ENCODE data around the gene PRR3. TPM values are rescaled to one million over a fixed set of nuclear protein-coding genes. Genes with fewer than 3 reads are reported as not detected.

PRR3 gene
- total and polyA plus RNA-seq, 9 donors: 8.6 to 35.0 (median 20.9) TPM

DNA sequence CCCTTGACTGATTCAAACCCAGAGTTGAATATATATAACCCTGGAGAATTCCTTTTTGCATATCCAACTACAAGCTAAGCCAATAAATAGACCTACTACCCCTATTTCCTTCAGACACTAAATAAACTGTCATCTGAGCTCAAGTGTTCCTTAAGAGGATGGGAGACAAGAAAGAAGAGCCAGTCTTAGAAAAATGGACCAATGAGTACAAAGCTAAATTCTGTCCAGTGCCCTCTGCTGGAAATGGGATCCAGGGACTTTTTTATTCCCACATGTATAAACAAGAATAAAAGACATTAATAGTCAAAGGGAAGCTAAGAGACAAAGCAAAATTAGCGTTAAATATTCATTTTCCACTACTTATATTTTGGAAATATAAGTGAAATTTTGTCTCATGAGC, 55.1 kb downstream of the PRR3 start:
- 40 to 51% (median 51%) methylated on average over 1 of the region's 1 CpG for WGBS, 3 donors
- Histone ChIP-seq H3K27ac (no peak overlapping the region), H3K4me3 (no peak overlapping the region), H3K9me3 (no peaks in the 10 kb centered on the region), H3K27me3 (no peaks in the 10 kb centered on the region), H3K4me1 (ENCODE audit: insufficient read depth) (peaks cover 10% of the 10 kb centered on the region), H3K36me3 (no peaks in the 10 kb centered on the region)
- no peak for DNase-seq
- TF ChIP-seq EP300 (IDR thresholded peaks at IDR 0.05): no peak
- TF ChIP-seq, protein P1, sequence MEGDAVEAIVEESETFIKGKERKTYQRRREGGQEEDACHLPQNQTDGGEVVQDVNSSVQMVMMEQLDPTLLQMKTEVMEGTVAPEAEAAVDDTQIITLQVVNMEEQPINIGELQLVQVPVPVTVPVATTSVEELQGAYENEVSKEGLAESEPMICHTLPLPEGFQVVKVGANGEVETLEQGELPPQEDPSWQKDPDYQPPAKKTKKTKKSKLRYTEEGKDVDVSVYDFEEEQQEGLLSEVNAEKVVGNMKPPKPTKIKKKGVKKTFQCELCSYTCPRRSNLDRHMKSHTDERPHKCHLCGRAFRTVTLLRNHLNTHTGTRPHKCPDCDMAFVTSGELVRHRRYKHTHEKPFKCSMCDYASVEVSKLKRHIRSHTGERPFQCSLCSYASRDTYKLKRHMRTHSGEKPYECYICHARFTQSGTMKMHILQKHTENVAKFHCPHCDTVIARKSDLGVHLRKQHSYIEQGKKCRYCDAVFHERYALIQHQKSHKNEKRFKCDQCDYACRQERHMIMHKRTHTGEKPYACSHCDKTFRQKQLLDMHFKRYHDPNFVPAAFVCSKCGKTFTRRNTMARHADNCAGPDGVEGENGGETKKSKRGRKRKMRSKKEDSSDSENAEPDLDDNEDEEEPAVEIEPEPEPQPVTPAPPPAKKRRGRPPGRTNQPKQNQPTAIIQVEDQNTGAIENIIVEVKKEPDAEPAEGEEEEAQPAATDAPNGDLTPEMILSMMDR (IDR thresholded peaks at IDR 0.05): peak in 1 of 3 donors; percentile 32
- intact Hi-C loops (cut with DNase I): no loop called here

DNA sequence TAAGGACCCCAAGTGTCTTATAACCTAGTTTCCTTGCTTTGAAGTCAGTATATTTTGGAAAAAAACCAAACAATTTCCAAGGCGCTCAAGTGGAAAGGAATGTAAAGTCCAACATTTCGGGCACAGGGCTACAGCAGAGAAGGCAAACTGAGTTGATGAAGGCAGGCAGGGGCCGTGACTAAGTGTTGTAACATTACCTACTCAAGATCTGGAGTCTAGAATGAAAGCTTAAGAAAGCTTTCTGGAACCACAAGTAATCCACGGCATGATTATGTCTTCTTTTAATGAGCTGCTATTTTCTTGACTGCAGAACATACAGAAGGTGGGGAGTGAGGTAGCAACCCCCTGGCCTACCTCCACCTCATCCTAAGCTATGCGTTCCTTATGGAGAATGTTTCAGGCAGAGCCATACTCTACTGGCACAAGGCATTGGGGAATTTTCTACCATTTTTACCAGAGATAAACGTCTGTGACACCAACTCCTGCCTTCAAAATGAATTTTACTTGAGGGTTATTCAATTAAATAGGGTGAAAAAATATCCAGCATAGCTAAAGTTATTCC, 55.7 kb downstream of the PRR3 start:
- no peak for DNase-seq
- H3K4me3 ChIP-seq: no peak overlapping the region
- H3K4me1 ChIP-seq (ENCODE audit: insufficient read depth): peaks cover 10% of the 10 kb centered on the region
- no peaks in the 10 kb centered on the region for H3K9me3 ChIP-seq
- 17 to 29% (median 24%) methylated on average over 6 of the region's 6 CpGs for WGBS, 3 donors
- no peaks in the 10 kb centered on the region for H3K27me3 ChIP-seq
- H3K36me3 ChIP-seq: no peaks in the 10 kb centered on the region
- TF ChIP-seq POLR2A (IDR thresholded peaks at IDR 0.05) (no peak), EP300 (IDR thresholded peaks at IDR 0.05) (no peak)
- TF ChIP-seq, protein P1 (IDR thresholded peaks at IDR 0.05): no peak
- H3K27ac ChIP-seq: peak overlapping the region in 1 of 2 donors; percentile 22
- intact Hi-C loops (cut with DNase I): no loop called here

MicroRNAs within 50 kb of the gene (microRNA counts, 767-probe panel; counts per million panel counts)
- 530 counts per million, percentile 78 among the panel's probes with 10 or more counts for microRNA hsa-miR-877-5p

Small RNA genes within 50 kb of the gene (microRNA-seq; reads per million reads assigned to microRNA genes)
- gene MIR877: 7.0 to 16.7 (median 15.5) reads per million in 3 donors

Small RNA genes within 50 kb of the gene (small RNA-seq; reads per million reads assigned to genes)
- 0.45 reads per million for gene MIR877

Other genes starting within 250 kb of the PRR3 start
- gene TRIM39, start 230.4 kb upstream of the PRR3 start, total RNA-seq: 10 to 100 TPM in 5 of 7 donors, 1 to 10 TPM in 2; 7.6 to 16.4 (median 14.3) TPM
- 10 to 100 TPM; 11.8 to 16.7 TPM for gene TRIM39, start 230.4 kb upstream of the PRR3 start, polyA plus RNA-seq
- 100 to 1,000 TPM in 1 of 7 donors, 10 to 100 TPM in 6; 31.0 to 104 (median 44.5) TPM for gene RPP21, start 212.1 kb upstream of the PRR3 start, total RNA-seq
- 100 to 1,000 TPM in 1 of 2 donors, 10 to 100 TPM in 1; 14.2 to 106 TPM for gene RPP21, start 212.1 kb upstream of the PRR3 start, polyA plus RNA-seq
- 100 to 1,000 TPM; 181 to 322 (median 238) TPM for gene HLA-E, start 67.8 kb upstream of the PRR3 start, total RNA-seq
- gene HLA-E, start 67.8 kb upstream of the PRR3 start, polyA plus RNA-seq: 100 to 1,000 TPM; 332 to 614 TPM
- gene GNL1, start 806 bp upstream of the PRR3 start, total RNA-seq: 100 to 1,000 TPM in 4 of 7 donors, 10 to 100 TPM in 3; 42.4 to 128 (median 103) TPM
- gene GNL1, start 806 bp upstream of the PRR3 start, polyA plus RNA-seq: 10 to 100 TPM; 77.8 to 80.4 TPM
- 10 to 100 TPM; 16.3 to 50.5 (median 36.0) TPM for gene ABCF1, start 14.1 kb downstream of the PRR3 start, total RNA-seq
- 10 to 100 TPM; 18.8 to 60.6 TPM for gene ABCF1, start 14.1 kb downstream of the PRR3 start, polyA plus RNA-seq
- 100 to 1,000 TPM in 1 of 7 donors, 10 to 100 TPM in 6; 44.7 to 106 (median 76.0) TPM for gene PPP1R10, start 59.9 kb downstream of the PRR3 start, total RNA-seq
- gene PPP1R10, start 59.9 kb downstream of the PRR3 start, polyA plus RNA-seq: 10 to 100 TPM; 34.7 to 88.3 TPM
- 10 to 100 TPM; 40.7 to 61.4 (median 52.9) TPM for gene MRPS18B, start 60.5 kb downstream of the PRR3 start, total RNA-seq
- gene MRPS18B, start 60.5 kb downstream of the PRR3 start, polyA plus RNA-seq: 10 to 100 TPM; 62.4 to 69.0 TPM
- 10 to 100 TPM in 4 of 7 donors, 1 to 10 TPM in 3; 5.6 to 20.5 (median 11.4) TPM for gene ATAT1, start 69.6 kb downstream of the PRR3 start, total RNA-seq
- gene ATAT1, start 69.6 kb downstream of the PRR3 start, polyA plus RNA-seq: 10 to 100 TPM in 1 of 2 donors, 1 to 10 TPM in 1; 9.2 to 18.6 TPM
- 10 to 100 TPM in 6 of 7 donors, 1 to 10 TPM in 1; 6.0 to 20.0 (median 14.8) TPM for gene C6orf136, start 89.8 kb downstream of the PRR3 start, total RNA-seq
- gene C6orf136, start 89.8 kb downstream of the PRR3 start, polyA plus RNA-seq: 1 to 10 TPM; 6.4 to 9.3 TPM
- 10 to 100 TPM; 18.0 to 27.4 (median 22.5) TPM for gene DHX16, start 115.7 kb downstream of the PRR3 start, total RNA-seq
- 10 to 100 TPM; 19.3 to 27.4 TPM for gene DHX16, start 115.7 kb downstream of the PRR3 start, polyA plus RNA-seq
- 10 to 100 TPM; 14.7 to 86.4 (median 56.0) TPM for gene PPP1R18, start 129.3 kb downstream of the PRR3 start, total RNA-seq
- 10 to 100 TPM; 51.0 to 95.9 TPM for gene PPP1R18, start 129.3 kb downstream of the PRR3 start, polyA plus RNA-seq
- gene NRM, start 133.7 kb downstream of the PRR3 start, total RNA-seq: 10 to 100 TPM in 5 of 7 donors, 1 to 10 TPM in 2; 3.4 to 23.2 (median 15.3) TPM
- gene NRM, start 133.7 kb downstream of the PRR3 start, polyA plus RNA-seq: 10 to 100 TPM; 15.3 to 15.4 TPM
- gene MDC1, start 160.0 kb downstream of the PRR3 start, total RNA-seq: 10 to 100 TPM; 13.1 to 62.5 (median 43.9) TPM
- gene MDC1, start 160.0 kb downstream of the PRR3 start, polyA plus RNA-seq: 10 to 100 TPM; 20.1 to 39.0 TPM
- gene TUBB, start 163.1 kb downstream of the PRR3 start, total RNA-seq: 100 to 1,000 TPM; 242 to 697 (median 630) TPM
- gene TUBB, start 163.1 kb downstream of the PRR3 start, polyA plus RNA-seq: 100 to 1,000 TPM; 370 to 772 TPM
- gene FLOT1, start 185.4 kb downstream of the PRR3 start, total RNA-seq: 100 to 1,000 TPM in 6 of 7 donors, 10 to 100 TPM in 1; 64.1 to 154 (median 116) TPM
- 100 to 1,000 TPM; 124 to 180 TPM for gene FLOT1, start 185.4 kb downstream of the PRR3 start, polyA plus RNA-seq
- 100 to 1,000 TPM in 1 of 7 donors, 10 to 100 TPM in 5, 1 to 10 TPM in 1; 9.7 to 221 (median 20.6) TPM for gene IER3, start 187.3 kb downstream of the PRR3 start, total RNA-seq
- gene IER3, start 187.3 kb downstream of the PRR3 start, polyA plus RNA-seq: 10 to 100 TPM; 16.1 to 30.6 TPM

Data from ovary (tissue), 9 donors.